OCI-LY7 (cell line): ENCODE data around the gene SNX32. TPM values are rescaled to one million over a fixed set of nuclear protein-coding genes. Genes with fewer than 3 reads are reported as not detected.

Experiments used
- BruUV-seq: library from RNA; stranded (reverse); fragments of 400-500 nt; replicated peaks from 2 replicates; lab custom pipeline; 2021; lab: Mats Ljungman, UMichigan
- CTCF ChIA-PET: fragments of 300-600 bp; sonication (Branson Sonifier 250); formaldehyde crosslinking; loops from one replicate; lab custom pipeline; 2022; ENCODE audit warnings: antibody characterized with exemption; ENCODE audit not compliant: unreplicated experiment; lab: Charles Lee
- POLR2A ChIA-PET: fragments of 300-600 bp; sonication (Branson Sonifier 250); formaldehyde crosslinking; loops from one replicate; lab custom pipeline; 2022; ENCODE audit warnings: antibody characterized with exemption; lab: Charles Lee
- DNase-seq: peaks from one replicate; pipeline ENCODE4 v3.0.0-alpha.2; 2015; ENCODE audit warnings: low spot score
- H2AFZ ChIP-seq: fragments of 200-600 bp; sonication (generic), shearing (Covaris generic); 2 replicates; pipeline ENCODE4 v1.6.1; 2014; ENCODE audit warnings: mild to moderate bottlenecking, antibody characterized with exemption, low read length, moderate library complexity
- H3K27ac ChIP-seq: fragments of 200-600 bp; sonication (generic); 2 replicates; pipeline ENCODE4 v1.5.1; 2014; ENCODE audit warnings: mixed run types, low read depth, mild to moderate bottlenecking, moderate library complexity, low read length, inconsistent platforms; ENCODE audit not compliant: poor library complexity, severe bottlenecking
- H3K36me3 ChIP-seq: fragments of 200-600 bp; sonication (generic); 2 replicates; pipeline ENCODE4 v1.6.1; 2014; ENCODE audit warnings: mild to moderate bottlenecking, antibody characterized with exemption, low read length, moderate library complexity, mixed read lengths; ENCODE audit not compliant: insufficient read depth
- H3K4me1 ChIP-seq: fragments of 200-600 bp; sonication (generic); 2 replicates; pipeline ENCODE4 v1.5.1; 2014; ENCODE audit warnings: mild to moderate bottlenecking, low read length; ENCODE audit not compliant: insufficient read depth, poor library complexity, severe bottlenecking
- H3K4me2 ChIP-seq: fragments of 200-600 bp; sonication (generic); 2 replicates; pipeline ENCODE4 v1.6.1; 2014; ENCODE audit warnings: mild to moderate bottlenecking, low read length
- H3K4me3 ChIP-seq: fragments of 200-600 bp; sonication (generic); 2 replicates; pipeline ENCODE4 v1.5.1; 2014; ENCODE audit warnings: mild to moderate bottlenecking, low read depth, low read length; ENCODE audit not compliant: poor library complexity, severe bottlenecking
- H3K79me2 ChIP-seq: fragments of 200-600 bp; sonication (generic); 2 replicates; pipeline ENCODE4 v1.6.1; 2016; ENCODE audit warnings: low read depth, mild to moderate bottlenecking, low read length, moderate library complexity, mixed read lengths; ENCODE audit not compliant: insufficient read depth
- H3K9me2 ChIP-seq: fragments of 200-600 bp; sonication (generic); 2 replicates; pipeline ENCODE4 v1.6.1; 2016; ENCODE audit warnings: mild to moderate bottlenecking, low read length, mixed read lengths; ENCODE audit not compliant: insufficient read depth
- H3K9me3 ChIP-seq: fragments of 200-600 bp; sonication (generic); 2 replicates; pipeline ENCODE4 v1.6.1; 2014; ENCODE audit warnings: mild to moderate bottlenecking, mixed run types, low read length, mixed read lengths
- H4K20me1 ChIP-seq: fragments of 200-600 bp; sonication (generic); 2 replicates; pipeline ENCODE4 v1.6.1; 2014; ENCODE audit warnings: mild to moderate bottlenecking, antibody characterized with exemption, low read length, moderate library complexity, mixed read lengths; ENCODE audit not compliant: insufficient read depth
- EZH2phosphoT487 ChIP-seq: fragments of 200-600 bp; sonication (generic); IDR thresholded peaks from 2 replicates; pipeline ENCODE4 v1.6.1; 2018; ENCODE audit warnings: low read depth, borderline replicate concordance, mild to moderate bottlenecking, mixed run types, antibody characterized with exemption, low read length, moderate library complexity, mixed read lengths
- intact Hi-C: fragments of 100-400 bp; cut with micrococcal nuclease; formaldehyde crosslinking; loops from one replicate; pipeline ENCODE4 v1.10.0; 2022; ENCODE audit not compliant: unreplicated experiment
- total RNA-seq, 2 experiments: library from RNA; depleted of rRNA in 1 of 2; stranded (reverse); fragments of >200 nt in 1 of 2; shearing (Covaris generic) in 1 of 2; gene quantifications; 2 replicates each; pipeline ENCODE4 v1.2.3, GENCODE V29; 2014 to 2022
- TF ChIP-seq, protein P1 (sequence below): fragments of 200-600 bp; sonication (generic); conservative IDR thresholded peaks from 2 replicates; pipeline ENCODE4 v1.5.1; 2014; ENCODE audit warnings: mild to moderate bottlenecking, antibody characterized with exemption, low read length, moderate library complexity, mixed read lengths

SNX32 gene
- total RNA-seq, 2 experiments from 2014 or later: not detected

DNA sequence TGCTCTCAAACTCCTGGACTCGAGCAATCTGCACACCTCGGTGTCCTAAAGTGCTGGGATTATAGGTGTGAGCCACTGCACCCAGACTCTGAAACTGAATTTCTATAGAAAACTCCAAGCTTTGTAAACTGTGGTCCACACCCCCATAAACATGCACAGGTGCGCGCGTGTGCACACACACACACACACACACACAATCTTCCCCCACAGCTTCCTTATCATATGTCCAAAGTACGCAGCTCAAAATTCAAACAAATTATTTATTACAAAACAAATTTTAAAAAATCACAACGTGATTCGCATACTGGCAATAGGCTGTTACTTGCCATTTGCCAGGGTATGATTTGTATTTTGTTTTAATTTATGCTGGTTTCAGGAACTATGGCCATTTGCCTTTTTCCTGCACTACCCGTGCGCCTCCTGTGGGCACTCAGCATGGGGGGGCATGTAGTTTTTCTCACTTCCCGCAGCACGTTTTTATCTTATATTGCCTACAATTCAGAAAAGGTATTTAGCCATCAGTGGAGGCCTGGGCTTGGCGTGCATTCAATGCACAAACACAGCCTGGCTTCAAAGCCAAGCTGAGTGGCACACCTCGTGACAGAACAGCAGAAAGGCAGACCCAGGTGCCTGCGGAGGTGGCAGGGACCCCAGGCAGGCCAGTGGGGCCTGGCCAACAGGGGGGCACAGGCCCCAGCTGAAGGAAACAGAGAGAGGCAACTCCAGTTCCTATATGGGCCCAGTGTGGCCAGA lies 10.8 kb upstream of the SNX32 start:
- H3K79me2 ChIP-seq: no peaks in the 10 kb centered on the region
- no TSS peak for BruUV-seq
- H4K20me1 ChIP-seq: no peaks in the 10 kb centered on the region
- no peak for DNase-seq
- H3K27ac ChIP-seq: no peak overlapping the region
- no peaks in the 10 kb centered on the region for H3K9me3 ChIP-seq
- intact Hi-C loops: no loop called here
- H2AFZ ChIP-seq: no peak overlapping the region
- no peak overlapping the region for H3K4me2 ChIP-seq
- ChIA-PET CTCF (no interaction called here), POLR2A (interaction anchor here (0.6 kb wide), 2 partner anchors 46 to 1387 kb away, joined by 3 read pairs; no protein-coding TSS in a partner anchor)
- no peak overlapping the region for H3K4me3 ChIP-seq
- no peak for TF ChIP-seq EZH2phosphoT487
- TF ChIP-seq, protein P1, sequence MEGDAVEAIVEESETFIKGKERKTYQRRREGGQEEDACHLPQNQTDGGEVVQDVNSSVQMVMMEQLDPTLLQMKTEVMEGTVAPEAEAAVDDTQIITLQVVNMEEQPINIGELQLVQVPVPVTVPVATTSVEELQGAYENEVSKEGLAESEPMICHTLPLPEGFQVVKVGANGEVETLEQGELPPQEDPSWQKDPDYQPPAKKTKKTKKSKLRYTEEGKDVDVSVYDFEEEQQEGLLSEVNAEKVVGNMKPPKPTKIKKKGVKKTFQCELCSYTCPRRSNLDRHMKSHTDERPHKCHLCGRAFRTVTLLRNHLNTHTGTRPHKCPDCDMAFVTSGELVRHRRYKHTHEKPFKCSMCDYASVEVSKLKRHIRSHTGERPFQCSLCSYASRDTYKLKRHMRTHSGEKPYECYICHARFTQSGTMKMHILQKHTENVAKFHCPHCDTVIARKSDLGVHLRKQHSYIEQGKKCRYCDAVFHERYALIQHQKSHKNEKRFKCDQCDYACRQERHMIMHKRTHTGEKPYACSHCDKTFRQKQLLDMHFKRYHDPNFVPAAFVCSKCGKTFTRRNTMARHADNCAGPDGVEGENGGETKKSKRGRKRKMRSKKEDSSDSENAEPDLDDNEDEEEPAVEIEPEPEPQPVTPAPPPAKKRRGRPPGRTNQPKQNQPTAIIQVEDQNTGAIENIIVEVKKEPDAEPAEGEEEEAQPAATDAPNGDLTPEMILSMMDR: no peak
- peaks cover 5% of the 10 kb centered on the region for H3K4me1 ChIP-seq
- H3K36me3 ChIP-seq: no peaks in the 10 kb centered on the region
- no peaks in the 10 kb centered on the region for H3K9me2 ChIP-seq

DNA sequence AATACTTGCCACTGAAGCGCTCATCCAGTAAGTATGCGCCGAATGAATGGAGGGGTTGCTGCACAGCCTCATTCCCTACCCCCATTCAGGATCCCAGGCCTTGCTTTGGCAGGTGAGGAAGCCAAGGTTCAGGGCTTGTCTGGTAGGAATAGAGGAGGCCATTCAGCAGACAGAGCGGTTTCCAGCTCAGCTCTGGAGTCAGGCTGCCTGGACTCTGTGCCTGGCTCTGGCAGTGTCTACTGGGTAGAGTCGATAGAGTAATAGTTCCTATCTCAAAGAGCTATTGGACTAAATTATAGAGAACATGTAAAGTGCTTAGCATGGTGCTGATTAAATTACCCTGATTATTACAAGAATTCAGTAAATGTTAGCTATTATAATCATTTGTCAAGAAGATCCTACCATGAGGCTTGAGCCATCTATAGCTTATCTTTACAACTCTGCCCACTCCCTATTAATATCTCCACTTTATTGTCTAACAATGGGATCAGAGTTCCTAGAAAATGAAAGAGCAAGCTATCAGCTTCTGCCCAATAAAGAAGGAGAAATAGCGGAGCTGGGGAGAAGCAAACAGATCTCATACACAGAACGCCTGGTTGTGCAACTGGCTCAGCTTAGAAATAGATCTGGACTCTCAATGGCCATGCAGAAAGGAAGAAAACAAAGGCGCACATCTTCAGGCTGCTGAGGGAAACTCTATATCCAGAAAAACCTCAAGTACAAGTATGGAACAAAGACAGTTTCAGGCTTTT lies 6.6 kb upstream of the SNX32 start:
- Histone ChIP-seq H4K20me1 (no peaks in the 10 kb centered on the region), H3K36me3 (no peaks in the 10 kb centered on the region), H3K9me3 (no peaks in the 10 kb centered on the region), H3K4me3 (no peak overlapping the region), H3K4me1 (no peaks in the 10 kb centered on the region), H3K79me2 (no peaks in the 10 kb centered on the region), H3K4me2 (no peak overlapping the region), H3K27ac (no peak overlapping the region), H3K9me2 (no peaks in the 10 kb centered on the region), H2AFZ (no peak overlapping the region)
- TF ChIP-seq, protein P1: no peak
- no peak for TF ChIP-seq EZH2phosphoT487
- no peak for DNase-seq
- intact Hi-C loops: no loop called here
- ChIA-PET CTCF (interaction anchor here (0.6 kb wide), 1 partner anchor 203 kb away, joined by 3 read pairs; no protein-coding TSS in a partner anchor), POLR2A (interaction anchor here (0.7 to 0.9 kb wide), 2 partner anchors 19 to 599 kb away, joined by 3 read pairs; no protein-coding TSS in a partner anchor)
- BruUV-seq: no TSS peak
